ENCODE measurements around the gene MORN1.

The MORN1 gene

GRCh38 chr1:2388004-2388913 is 3.1 kb downstream of the MORN1 start:
- no peak overlapping the region for H2BK120ac ChIP-seq (ENCODE audit: low read depth, low read length)
- no peak overlapping the region for H2AFZ ChIP-seq (ENCODE audit: low read length)
- H3K4me2 ChIP-seq (ENCODE audit: insufficient read depth, low read length, poor library complexity, severe bottlenecking) = no peak overlapping the region
- no peaks in the 10 kb centered on the region for H3K9me3 ChIP-seq (replicated peaks in 1 of 2; ENCODE audit: control insufficient read depth in 2 of 2, insufficient read depth in 1 of 2, low read depth in 1 of 2, low read length in 2 of 2)
- DNase-seq (ENCODE audit: low spot score) = no peak
- H3K4ac ChIP-seq (ENCODE audit: low read length) = no peak overlapping the region
- H3K27ac ChIP-seq (replicated peaks; ENCODE audit: low read length) = no peak overlapping the region
- no peak overlapping the region for H2BK15ac ChIP-seq (ENCODE audit: low read length)
- H3K9ac ChIP-seq (ENCODE audit: low read depth, low read length, poor library complexity) = no peak overlapping the region
- no peak overlapping the region for H2BK12ac ChIP-seq (ENCODE audit: low read length)
- H3K14ac ChIP-seq (ENCODE audit: low read length) = no peak overlapping the region
- H3K79me1 ChIP-seq (ENCODE audit: low read depth, low read length) = peaks cover 19% of the 10 kb centered on the region
- H2BK5ac ChIP-seq (ENCODE audit: low read length) = no peak overlapping the region
- no peak overlapping the region for H2AK5ac ChIP-seq (ENCODE audit: low read depth, low read length)
- peaks cover 16 to 33% of the 10 kb centered on the region in 2 donors for H3K36me3 ChIP-seq (replicated peaks in 1 of 2; ENCODE audit: control insufficient read depth in 2 of 2, insufficient read depth in 2 of 2, low read length in 2 of 2)
- no peak overlapping the region for H3K18ac ChIP-seq (ENCODE audit: low read length)
- H3K23ac ChIP-seq (ENCODE audit: low read depth, low read length, poor library complexity) = no peak overlapping the region
- H3K4me1 ChIP-seq (ENCODE audit: control insufficient read depth in 2 of 2, insufficient read depth in 1 of 2, low read depth in 1 of 2, low read length in 2 of 2) = peaks cover 9 to 11% of the 10 kb centered on the region in 2 donors
- no peak overlapping the region for H3K4me3 ChIP-seq (ENCODE audit: low read length in 2 of 2)
- no CpG with 5 or more reads among the region's 32 CpGs for WGBS, 2 donors (ENCODE audit: extremely low coverage in 2 of 2, insufficient read length in 2 of 2, insufficient replicate concordance in 1 of 2)
- H3K27me3 ChIP-seq (ENCODE audit: control insufficient read depth in 3 of 3, insufficient read depth in 3 of 3, low read depth in 1 of 3, low read length in 3 of 3) = no peaks in the 10 kb centered on the region
- H4K8ac ChIP-seq (ENCODE audit: low read depth, low read length) = no peak overlapping the region
- no peak overlapping the region for H4K91ac ChIP-seq (ENCODE audit: low read depth, low read length, poor library complexity)

- H2BK15ac ChIP-seq (ENCODE audit: low read length) = no peak overlapping the region
- no peak overlapping the region for H3K14ac ChIP-seq (ENCODE audit: low read length)
- H4K91ac ChIP-seq (ENCODE audit: low read depth, low read length, poor library complexity) = no peak overlapping the region
- no peak overlapping the region for H3K23ac ChIP-seq (ENCODE audit: low read depth, low read length, poor library complexity)
- no peak overlapping the region for H2BK120ac ChIP-seq (ENCODE audit: low read depth, low read length)
- peaks cover 12% of the 10 kb centered on the region for H3K79me1 ChIP-seq (ENCODE audit: low read depth, low read length)
- whole genome bisulfite sequencing, 2 donors (ENCODE audit: extremely low coverage in 2 of 2, insufficient read length in 2 of 2, insufficient replicate concordance in 1 of 2) = no CpG with 5 or more reads among the region's 30 CpGs
- H4K8ac ChIP-seq (ENCODE audit: low read depth, low read length) = no peak overlapping the region
- H3K18ac ChIP-seq (ENCODE audit: low read length) = no peak overlapping the region
- H2BK12ac ChIP-seq (ENCODE audit: low read length) = no peak overlapping the region
- peaks cover 12 to 27% of the 10 kb centered on the region in 2 donors for H3K36me3 ChIP-seq (replicated peaks in 1 of 2; ENCODE audit: control insufficient read depth in 2 of 2, insufficient read depth in 2 of 2, low read length in 2 of 2)
- H3K9me3 ChIP-seq (replicated peaks in 1 of 2; ENCODE audit: control insufficient read depth in 2 of 2, insufficient read depth in 1 of 2, low read depth in 1 of 2, low read length in 2 of 2) = no peaks in the 10 kb centered on the region
- peaks cover 4 to 7% of the 10 kb centered on the region in 2 donors for H3K4me1 ChIP-seq (ENCODE audit: control insufficient read depth in 2 of 2, insufficient read depth in 1 of 2, low read depth in 1 of 2, low read length in 2 of 2)
- no peak overlapping the region for H3K4me2 ChIP-seq (ENCODE audit: insufficient read depth, low read length, poor library complexity, severe bottlenecking)
- no peak overlapping the region for H2AFZ ChIP-seq (ENCODE audit: low read length)
- H3K27me3 ChIP-seq (ENCODE audit: control insufficient read depth in 3 of 3, insufficient read depth in 3 of 3, low read depth in 1 of 3, low read length in 3 of 3) = no peaks in the 10 kb centered on the region
- H2AK5ac ChIP-seq (ENCODE audit: low read depth, low read length) = no peak overlapping the region
- DNase-seq (ENCODE audit: low spot score) = no peak
- no peak overlapping the region for H3K27ac ChIP-seq (replicated peaks; ENCODE audit: low read length)
- H3K9ac ChIP-seq (ENCODE audit: low read depth, low read length, poor library complexity) = no peak overlapping the region
- H3K4me3 ChIP-seq (ENCODE audit: low read length in 2 of 2) = no peak overlapping the region
- H3K4ac ChIP-seq (ENCODE audit: low read length) = no peak overlapping the region
- H2BK5ac ChIP-seq (ENCODE audit: low read length) = no peak overlapping the region
Observed at GRCh38 chr1:2386636-2387611, 4.4 kb downstream of the MORN1 start.

- Histone ChIP-seq H3K4ac (ENCODE audit: low read length) (no peak overlapping the region), H3K27me3 (ENCODE audit: control insufficient read depth in 3 of 3, insufficient read depth in 3 of 3, low read depth in 1 of 3, low read length in 3 of 3) (no peaks in the 10 kb centered on the region), H3K36me3 (replicated peaks in 1 of 2; ENCODE audit: control insufficient read depth in 2 of 2, insufficient read depth in 2 of 2, low read length in 2 of 2) (peaks cover 12 to 27% of the 10 kb centered on the region in 2 donors), H3K9ac (ENCODE audit: low read depth, low read length, poor library complexity) (no peak overlapping the region), H2BK5ac (ENCODE audit: low read length) (no peak overlapping the region), H3K18ac (ENCODE audit: low read length) (no peak overlapping the region), H2AK5ac (ENCODE audit: low read depth, low read length) (no peak overlapping the region), H3K79me1 (ENCODE audit: low read depth, low read length) (peaks cover 11% of the 10 kb centered on the region), H3K4me3 (ENCODE audit: low read length in 2 of 2) (no peak overlapping the region), H2BK15ac (ENCODE audit: low read length) (no peak overlapping the region), H3K4me2 (ENCODE audit: insufficient read depth, low read length, poor library complexity, severe bottlenecking) (no peak overlapping the region), H2BK120ac (ENCODE audit: low read depth, low read length) (no peak overlapping the region), H3K4me1 (ENCODE audit: control insufficient read depth in 2 of 2, insufficient read depth in 1 of 2, low read depth in 1 of 2, low read length in 2 of 2) (peaks cover 4 to 10% of the 10 kb centered on the region in 2 donors), H2BK12ac (ENCODE audit: low read length) (peak overlapping the region; percentile 51), H4K8ac (ENCODE audit: low read depth, low read length) (no peak overlapping the region), H3K14ac (ENCODE audit: low read length) (no peak overlapping the region), H4K91ac (ENCODE audit: low read depth, low read length, poor library complexity) (no peak overlapping the region), H3K23ac (ENCODE audit: low read depth, low read length, poor library complexity) (peak overlapping the region; percentile 36), H3K9me3 (replicated peaks in 1 of 2; ENCODE audit: control insufficient read depth in 2 of 2, insufficient read depth in 1 of 2, low read depth in 1 of 2, low read length in 2 of 2) (no peaks in the 10 kb centered on the region), H3K27ac (replicated peaks; ENCODE audit: low read length) (no peak overlapping the region), H2AFZ (ENCODE audit: low read length) (no peak overlapping the region)
- WGBS, 2 donors (ENCODE audit: extremely low coverage in 2 of 2, insufficient read length in 2 of 2, insufficient replicate concordance in 1 of 2) = no CpG with 5 or more reads among the region's 19 CpGs
- DNase-seq (ENCODE audit: low spot score) = no peak
Observed at GRCh38 chr1:2385606-2386280, 5.6 kb downstream of the MORN1 start.
